IPS-18a (cell line): ENCODE data around the gene TSPAN7.

Source experiments
- H3K27ac ChIP-seq: one replicate; pipeline ENCODE4 v1.5.1; 2013; ENCODE audit warnings: low read length
- H3K27me3 ChIP-seq: one replicate; pipeline ENCODE4 v1.6.1; 2013; ENCODE audit warnings: mild to moderate bottlenecking, low read length; ENCODE audit not compliant: control insufficient read depth, insufficient read depth
- H3K36me3 ChIP-seq: one replicate; pipeline ENCODE4 v1.6.1; 2013; ENCODE audit warnings: low read depth, low read length; ENCODE audit not compliant: control insufficient read depth
- H3K4me1 ChIP-seq: one replicate; pipeline ENCODE4 v1.6.1; 2013; ENCODE audit warnings: low read depth, low read length; ENCODE audit not compliant: control insufficient read depth
- H3K4me3 ChIP-seq: one replicate; pipeline ENCODE4 v1.5.1; 2013; ENCODE audit warnings: low read length
- H3K9ac ChIP-seq: one replicate; pipeline ENCODE4 v1.6.1; 2013; ENCODE audit warnings: mild to moderate bottlenecking, low read length, moderate library complexity
- H3K9me3 ChIP-seq: one replicate; pipeline ENCODE4 v1.6.1; 2013; ENCODE audit warnings: low read depth, low read length; ENCODE audit not compliant: control insufficient read depth

TSPAN7 gene

GRCh38 chrX:38697461-38697860, 136.1 kb downstream of the TSPAN7 start:
- no peaks in the 10 kb centered on the region for H3K27me3 ChIP-seq
- H3K9me3 ChIP-seq: peaks cover 16% of the 10 kb centered on the region
- H3K4me1 ChIP-seq: peaks cover 5% of the 10 kb centered on the region
- no peak overlapping the region for H3K27ac ChIP-seq
- H3K36me3 ChIP-seq: no peaks in the 10 kb centered on the region
- no peak overlapping the region for H3K4me3 ChIP-seq
- no peak overlapping the region for H3K9ac ChIP-seq

GRCh38 chrX:38699121-38699520, 137.8 kb downstream of the TSPAN7 start:
- peaks cover 10% of the 10 kb centered on the region for H3K9me3 ChIP-seq
- no peak overlapping the region for H3K4me3 ChIP-seq
- H3K27me3 ChIP-seq: no peaks in the 10 kb centered on the region
- H3K27ac ChIP-seq: no peak overlapping the region
- peaks cover 5% of the 10 kb centered on the region for H3K4me1 ChIP-seq
- no peaks in the 10 kb centered on the region for H3K36me3 ChIP-seq
- no peak overlapping the region for H3K9ac ChIP-seq

GRCh38 chrX:38699696-38700095, 138.4 kb downstream of the TSPAN7 start:
- Histone ChIP-seq H3K36me3 (no peaks in the 10 kb centered on the region), H3K4me3 (no peak overlapping the region), H3K9me3 (peaks cover 10% of the 10 kb centered on the region), H3K27ac (no peak overlapping the region), H3K9ac (no peak overlapping the region), H3K4me1 (peaks cover 5% of the 10 kb centered on the region), H3K27me3 (no peaks in the 10 kb centered on the region)

- H3K4me1 ChIP-seq: peaks cover 5% of the 10 kb centered on the region
- peaks cover 6% of the 10 kb centered on the region for H3K9me3 ChIP-seq
- H3K36me3 ChIP-seq: no peaks in the 10 kb centered on the region
- H3K27ac ChIP-seq: no peak overlapping the region
- no peaks in the 10 kb centered on the region for H3K27me3 ChIP-seq
- no peak overlapping the region for H3K9ac ChIP-seq
- no peak overlapping the region for H3K4me3 ChIP-seq
Observed at GRCh38 chrX:38701073-38701472, 139.7 kb downstream of the TSPAN7 start.

- Histone ChIP-seq H3K9ac (no peak overlapping the region), H3K27me3 (no peaks in the 10 kb centered on the region), H3K9me3 (peaks cover 11% of the 10 kb centered on the region), H3K4me1 (peaks cover 5% of the 10 kb centered on the region), H3K36me3 (no peaks in the 10 kb centered on the region), H3K4me3 (no peak overlapping the region), H3K27ac (no peak overlapping the region)
Observed at GRCh38 chrX:38704146-38704882, 143.0 kb downstream of the TSPAN7 start.

- H3K4me1 ChIP-seq: no peaks in the 10 kb centered on the region
- H3K27me3 ChIP-seq: no peaks in the 10 kb centered on the region
- no peak overlapping the region for H3K9ac ChIP-seq
- no peak overlapping the region for H3K4me3 ChIP-seq
- no peaks in the 10 kb centered on the region for H3K36me3 ChIP-seq
- no peak overlapping the region for H3K27ac ChIP-seq
- peaks cover 13% of the 10 kb centered on the region for H3K9me3 ChIP-seq
Observed at GRCh38 chrX:38717871-38718270, 156.5 kb downstream of the TSPAN7 start.

- Histone ChIP-seq H3K27me3 (no peaks in the 10 kb centered on the region), H3K4me1 (no peaks in the 10 kb centered on the region), H3K36me3 (no peaks in the 10 kb centered on the region), H3K27ac (no peak overlapping the region), H3K9ac (no peak overlapping the region), H3K4me3 (no peak overlapping the region), H3K9me3 (peaks cover 11% of the 10 kb centered on the region)
Observed at GRCh38 chrX:38718311-38718710, 157.0 kb downstream of the TSPAN7 start.

- Histone ChIP-seq H3K9me3 (peaks cover 16% of the 10 kb centered on the region), H3K4me1 (no peaks in the 10 kb centered on the region), H3K9ac (no peak overlapping the region), H3K27me3 (no peaks in the 10 kb centered on the region), H3K36me3 (no peaks in the 10 kb centered on the region), H3K27ac (no peak overlapping the region), H3K4me3 (no peak overlapping the region)
Observed at GRCh38 chrX:38726612-38727011, 165.3 kb downstream of the TSPAN7 start.

GRCh38 chrX:38727668-38728067, 166.3 kb downstream of the TSPAN7 start:
- Histone ChIP-seq H3K27me3 (no peaks in the 10 kb centered on the region), H3K9ac (no peak overlapping the region), H3K36me3 (no peaks in the 10 kb centered on the region), H3K4me1 (no peaks in the 10 kb centered on the region), H3K27ac (no peak overlapping the region), H3K4me3 (no peak overlapping the region), H3K9me3 (peaks cover 16% of the 10 kb centered on the region)

GRCh38 chrX:38732866-38733265, 171.5 kb downstream of the TSPAN7 start:
- no peaks in the 10 kb centered on the region for H3K36me3 ChIP-seq
- H3K4me3 ChIP-seq: no peak overlapping the region
- H3K9me3 ChIP-seq: peaks cover 28% of the 10 kb centered on the region
- no peak overlapping the region for H3K9ac ChIP-seq
- no peaks in the 10 kb centered on the region for H3K4me1 ChIP-seq
- no peak overlapping the region for H3K27ac ChIP-seq
- H3K27me3 ChIP-seq: no peaks in the 10 kb centered on the region
